Measurements from ENCODE around the gene ARHGAP4.

ARHGAP4 gene

DNA sequence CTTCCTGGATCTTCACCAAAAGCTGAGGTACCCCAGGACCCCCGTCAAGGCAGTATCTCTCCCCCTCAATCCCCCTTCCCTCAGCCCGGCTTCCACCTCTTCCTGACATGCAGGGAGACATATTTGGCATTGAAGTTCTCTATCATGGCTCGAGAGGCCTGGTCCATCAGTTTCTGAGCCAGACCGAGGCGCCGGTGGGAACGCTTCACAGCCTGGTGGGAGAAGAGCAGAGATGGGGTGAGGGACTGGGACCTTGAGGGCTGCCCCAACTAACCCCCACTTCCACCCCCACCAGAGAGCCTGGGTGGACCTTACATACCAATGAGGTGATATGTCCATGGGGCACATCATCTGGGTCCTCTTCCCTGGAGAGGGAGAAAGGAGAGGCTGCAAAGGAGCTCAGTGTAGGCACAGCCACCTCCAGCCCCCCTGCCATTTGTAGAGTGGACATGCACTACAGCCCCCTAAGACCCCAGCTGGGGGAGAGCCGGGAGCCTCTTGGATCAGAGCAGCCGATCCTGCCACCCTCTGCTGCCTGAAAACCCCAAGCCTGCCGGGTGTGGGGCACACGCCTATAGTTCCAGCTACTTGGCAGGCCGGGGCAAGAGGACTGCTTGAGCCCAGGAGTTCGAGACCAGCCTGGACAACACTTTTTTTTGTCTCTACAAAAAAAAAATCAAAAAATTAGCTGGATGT, 6.3 kb upstream of the ARHGAP4 start:
- Histone ChIP-seq H3K4me3 (no peak overlapping the region), H3K27me3 (ENCODE audit: low read depth) (no peaks in the 10 kb centered on the region), H3K9me3 (no peaks in the 10 kb centered on the region), H3K4me1 (peaks cover 6% of the 10 kb centered on the region; the same call in 1 of the 2 replicates), H3K36me3 (replicated peaks) (peaks cover 37% of the 10 kb centered on the region)
- in situ Hi-C loops (cut with MboI; ENCODE audit: low sequenced_read_pairs), result no loop called here
- DNase-seq (ENCODE audit: low spot score in 2 of 2), result no peak

DNA sequence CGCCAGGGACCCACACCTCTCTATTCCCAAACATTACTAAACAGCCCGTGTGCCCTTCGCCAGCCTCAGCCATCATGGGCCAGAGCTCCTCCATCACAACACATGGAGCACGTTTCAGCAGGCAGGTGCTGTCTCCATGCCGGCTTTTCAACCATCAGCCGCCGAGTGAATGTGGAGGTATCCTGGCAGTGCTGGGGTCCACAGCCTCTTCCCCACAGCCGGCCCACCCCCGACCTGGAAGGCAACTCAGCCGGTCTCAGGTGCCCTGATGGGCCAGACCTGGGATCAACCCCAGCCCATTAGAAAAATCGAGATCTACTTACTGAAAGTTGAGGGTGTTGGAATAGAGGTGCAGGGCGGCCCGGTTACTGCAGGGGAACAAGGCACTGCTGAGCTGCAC, 5.7 kb upstream of the ARHGAP4 start:
- peaks cover 12% of the 10 kb centered on the region for H3K4me1 ChIP-seq
- in situ Hi-C loops (cut with MboI; ENCODE audit: low sequenced_read_pairs), result no loop called here
- no peaks in the 10 kb centered on the region for H3K27me3 ChIP-seq (ENCODE audit: low read depth)
- no peak for DNase-seq (ENCODE audit: low spot score in 2 of 2)
- no peak overlapping the region for H3K4me3 ChIP-seq
- H3K36me3 ChIP-seq (replicated peaks), result peaks cover 37% of the 10 kb centered on the region
- no peaks in the 10 kb centered on the region for H3K9me3 ChIP-seq

DNA sequence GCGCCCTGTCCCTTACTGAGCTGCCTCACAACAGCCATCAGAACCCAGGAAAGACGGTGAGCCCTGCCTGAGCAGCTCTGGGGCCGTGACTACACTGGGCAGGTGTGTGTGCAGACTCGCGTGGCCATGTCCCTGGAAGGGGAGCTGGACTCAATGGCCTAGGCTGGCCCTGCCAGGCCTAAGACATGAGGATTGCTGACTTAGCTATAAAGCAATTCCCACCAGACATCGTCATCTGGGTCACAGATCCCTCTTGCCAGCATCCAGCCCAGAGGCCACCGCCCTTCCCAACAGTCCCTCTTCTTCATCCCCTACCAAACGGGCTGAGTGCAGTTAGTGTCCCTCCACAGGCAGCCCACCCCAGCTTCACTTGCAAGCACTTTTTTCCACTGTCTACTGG, 5.1 kb upstream of the ARHGAP4 start:
- in situ Hi-C loops (cut with MboI; ENCODE audit: low sequenced_read_pairs), result no loop called here

DNA sequence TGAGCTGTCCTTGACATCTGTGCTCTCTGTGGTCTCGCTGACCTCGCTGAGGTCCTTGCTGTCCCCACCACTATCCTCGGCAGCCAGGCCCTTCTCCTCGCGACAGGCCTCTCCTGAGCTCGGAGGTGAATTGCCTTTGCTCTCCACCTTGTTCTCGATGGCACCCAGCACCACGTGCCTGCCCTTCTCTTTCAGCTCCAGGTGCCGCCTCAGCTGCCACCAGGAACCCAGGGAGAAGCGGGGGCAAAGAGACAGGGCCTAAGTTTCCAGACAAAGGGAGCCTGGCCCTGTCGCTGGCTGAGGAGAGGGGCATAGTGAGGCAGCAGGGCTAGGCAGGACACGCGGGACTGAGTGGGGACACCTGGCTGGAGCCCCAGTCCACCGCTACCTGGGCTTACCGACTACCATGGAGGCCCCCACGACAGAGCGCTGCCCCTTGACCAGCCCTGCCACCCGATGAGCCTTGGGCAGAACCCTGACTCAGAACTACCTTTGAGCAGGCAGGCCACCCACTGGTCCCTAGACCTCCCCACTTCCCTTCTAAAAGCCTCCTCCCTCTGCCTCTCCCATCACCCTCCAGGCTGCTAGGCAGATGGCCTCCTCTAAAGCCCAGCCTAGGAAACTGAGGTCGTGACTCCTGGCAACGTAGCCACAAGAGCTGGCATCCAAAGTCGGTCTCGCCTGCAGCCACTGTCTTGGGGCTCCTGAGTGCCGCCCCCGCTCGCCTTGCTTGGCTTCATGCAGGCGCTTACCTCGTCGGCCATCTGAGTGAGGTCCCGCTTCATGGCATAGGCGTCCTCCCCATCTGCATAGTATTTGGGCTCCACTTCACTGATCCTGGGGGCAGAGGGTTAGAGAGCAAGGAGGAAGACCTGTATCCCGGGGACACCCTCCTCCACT, 4.2 kb upstream of the ARHGAP4 start:
- no peaks in the 10 kb centered on the region for H3K27me3 ChIP-seq (ENCODE audit: low read depth)
- no peak for DNase-seq (ENCODE audit: low spot score in 2 of 2)
- peaks cover 37% of the 10 kb centered on the region for H3K36me3 ChIP-seq (replicated peaks)
- no peak overlapping the region for H3K4me3 ChIP-seq
- in situ Hi-C loops (cut with MboI; ENCODE audit: low sequenced_read_pairs), result no loop called here
- H3K4me1 ChIP-seq, result peaks cover 23% of the 10 kb centered on the region
- H3K9me3 ChIP-seq, result no peaks in the 10 kb centered on the region

More for the DNA sequence above, 5.1 kb upstream of the ARHGAP4 start:
- no peaks in the 10 kb centered on the region for H3K27me3 ChIP-seq (ENCODE audit: low read depth)
- peaks cover 18% of the 10 kb centered on the region for H3K4me1 ChIP-seq
- no peak for DNase-seq (ENCODE audit: low spot score in 2 of 2)
- peaks cover 37% of the 10 kb centered on the region for H3K36me3 ChIP-seq (replicated peaks)
- no peak overlapping the region for H3K4me3 ChIP-seq
- H3K9me3 ChIP-seq, result no peaks in the 10 kb centered on the region

DNA sequence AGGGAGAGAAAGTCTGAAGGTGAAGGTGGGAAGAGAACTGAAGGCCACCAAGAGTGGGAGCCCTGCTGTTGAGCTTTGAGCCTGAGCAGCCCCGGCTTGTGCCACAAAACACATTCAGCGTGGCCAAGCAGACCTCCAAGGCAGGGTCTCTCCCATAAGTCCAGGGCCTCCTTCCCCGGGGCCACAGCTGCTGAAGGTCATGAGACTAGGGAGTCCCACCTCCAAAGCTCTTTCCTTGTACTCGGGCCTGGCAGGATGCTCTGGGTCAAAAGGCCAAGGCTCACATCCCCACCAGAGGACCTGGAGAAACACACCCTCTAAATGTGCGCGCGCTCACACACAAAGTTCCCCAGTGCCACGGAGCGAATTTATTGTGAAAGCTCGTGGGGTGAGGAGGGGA, 3.5 kb upstream of the ARHGAP4 start:
- Histone ChIP-seq H3K4me1 (peaks cover 29% of the 10 kb centered on the region), H3K27me3 (ENCODE audit: low read depth) (no peaks in the 10 kb centered on the region), H3K9me3 (no peaks in the 10 kb centered on the region), H3K4me3 (no peak overlapping the region), H3K36me3 (replicated peaks) (peaks cover 37% of the 10 kb centered on the region)
- DNase-seq (ENCODE audit: low spot score in 2 of 2), result no peak
- in situ Hi-C loops (cut with MboI; ENCODE audit: low sequenced_read_pairs), result no loop called here

- DNase-seq (ENCODE audit: low spot score in 2 of 2), result no peak
- Histone ChIP-seq H3K9me3 (no peaks in the 10 kb centered on the region), H3K4me3 (no peak overlapping the region), H3K4me1 (peaks cover 36% of the 10 kb centered on the region), H3K36me3 (replicated peaks) (peaks cover 37% of the 10 kb centered on the region), H3K27me3 (ENCODE audit: low read depth) (no peaks in the 10 kb centered on the region)
- in situ Hi-C loops (cut with MboI; ENCODE audit: low sequenced_read_pairs), result no loop called here
Measured at GRCh38 chrX:153928846-153929245, 2.8 kb upstream of the ARHGAP4 start.

DNA sequence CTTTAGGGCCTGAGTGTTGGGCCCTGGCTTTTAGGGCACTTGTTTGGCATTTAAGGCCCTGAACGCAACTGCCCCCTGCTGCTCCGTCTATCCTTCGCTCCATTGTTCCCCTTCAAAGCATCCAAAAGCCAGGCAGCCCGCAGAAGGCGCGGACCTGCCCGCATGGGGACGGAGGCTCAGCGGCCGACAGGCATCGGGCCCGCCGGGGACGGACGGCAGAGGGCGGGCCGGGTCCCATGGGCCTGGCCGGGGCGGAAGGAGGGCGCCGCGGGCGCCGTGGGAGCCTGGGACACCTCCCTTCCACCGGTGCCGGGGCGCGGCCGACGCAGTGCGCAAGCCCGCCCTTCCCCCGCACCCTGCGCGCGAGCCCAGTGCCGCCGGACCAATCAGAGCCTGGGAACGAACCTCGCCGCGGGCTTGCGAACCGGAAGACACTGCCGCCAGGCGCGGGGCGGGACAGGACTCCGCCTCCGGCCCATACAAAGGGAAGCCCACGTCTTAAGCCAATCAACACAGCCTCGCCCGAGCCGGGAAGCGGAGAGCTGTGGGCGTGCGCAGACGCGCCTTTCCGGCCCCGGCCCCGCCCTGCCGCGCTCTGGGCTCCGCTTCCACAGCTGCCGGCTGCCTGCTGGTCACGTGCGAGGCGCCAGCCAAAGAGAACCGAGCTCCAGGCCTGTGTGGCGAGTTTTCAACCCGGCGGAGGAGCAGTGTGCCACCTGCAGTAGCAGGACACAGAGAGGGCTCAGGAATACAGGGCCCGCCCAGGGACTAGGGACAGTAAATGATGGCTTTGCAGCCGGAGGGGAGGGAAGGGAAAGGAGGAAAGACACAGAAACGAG, 2.1 kb upstream of the ARHGAP4 start:
- in situ Hi-C loops (cut with MboI; ENCODE audit: low sequenced_read_pairs), result no loop called here
- Histone ChIP-seq H3K4me3 (peak overlapping the region; percentile 50), H3K9me3 (no peaks in the 10 kb centered on the region), H3K4me1 (peaks cover 37% of the 10 kb centered on the region), H3K36me3 (replicated peaks) (peaks cover 37% of the 10 kb centered on the region), H3K27me3 (ENCODE audit: low read depth) (no peaks in the 10 kb centered on the region)
- peak; percentile 97 to 98 for DNase-seq (ENCODE audit: low spot score in 2 of 2)

DNA sequence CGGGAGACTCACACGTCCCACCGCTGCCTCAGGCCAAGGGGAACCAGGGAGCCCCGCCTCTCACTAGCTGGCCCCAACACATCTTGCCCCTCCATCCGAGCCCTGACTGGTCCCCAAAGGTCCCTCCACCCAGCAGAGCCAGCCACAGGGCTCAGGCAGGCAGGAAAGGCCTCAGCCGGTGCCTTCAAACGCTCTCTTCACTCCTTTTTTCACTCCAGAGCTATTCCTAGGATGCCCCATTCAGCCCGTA, 1.5 kb upstream of the ARHGAP4 start:
- H3K36me3 ChIP-seq (replicated peaks), result peaks cover 32% of the 10 kb centered on the region
- DNase-seq (ENCODE audit: low spot score in 2 of 2), result peak in 1 of 2 experiments; percentile 20
- H3K27me3 ChIP-seq (ENCODE audit: low read depth), result no peaks in the 10 kb centered on the region
- H3K9me3 ChIP-seq, result no peaks in the 10 kb centered on the region
- peak overlapping the region; percentile 50 for H3K4me3 ChIP-seq
- peaks cover 40% of the 10 kb centered on the region for H3K4me1 ChIP-seq
- in situ Hi-C loops (cut with MboI; ENCODE audit: low sequenced_read_pairs), result no loop called here

- H3K4me1 ChIP-seq, result peaks cover 40% of the 10 kb centered on the region
Measured at GRCh38 chrX:153926858-153927671, 1.0 kb upstream of the ARHGAP4 start.

GRCh38 chrX:153926552-153926857, 441 bp upstream of the ARHGAP4 start:
- H3K4me1 ChIP-seq, result peaks cover 40% of the 10 kb centered on the region

More at GRCh38 chrX:153926858-153927671, 1.0 kb upstream of the ARHGAP4 start:
- Histone ChIP-seq H3K4me3 (peak overlapping the region; percentile 50), H3K27me3 (ENCODE audit: low read depth) (no peaks in the 10 kb centered on the region), H3K9me3 (no peaks in the 10 kb centered on the region), H3K36me3 (replicated peaks) (peaks cover 27% of the 10 kb centered on the region)
- in situ Hi-C loops (cut with MboI; ENCODE audit: low sequenced_read_pairs), result no loop called here
- DNase-seq (ENCODE audit: low spot score in 2 of 2), result peak; percentile 73 to 78

GRCh38 chrX:153925387-153925738, 701 bp downstream of the ARHGAP4 start:
- Histone ChIP-seq H3K4me3 (peak overlapping the region; percentile 36), H3K9me3 (no peaks in the 10 kb centered on the region), H3K36me3 (replicated peaks) (peaks cover 10% of the 10 kb centered on the region), H3K27me3 (ENCODE audit: low read depth) (no peaks in the 10 kb centered on the region), H3K4me1 (peaks cover 40% of the 10 kb centered on the region)
- in situ Hi-C loops (cut with MboI; ENCODE audit: low sequenced_read_pairs), result no loop called here
- no peak for DNase-seq (ENCODE audit: low spot score in 2 of 2)

More at GRCh38 chrX:153926552-153926857, 441 bp upstream of the ARHGAP4 start:
- peak overlapping the region; percentile 50 for H3K4me3 ChIP-seq
- DNase-seq (ENCODE audit: low spot score in 2 of 2), result peak in 1 of 2 experiments; percentile 46
- H3K9me3 ChIP-seq, result no peaks in the 10 kb centered on the region
- H3K36me3 ChIP-seq (replicated peaks), result peaks cover 21% of the 10 kb centered on the region
- in situ Hi-C loops (cut with MboI; ENCODE audit: low sequenced_read_pairs), result no loop called here
- H3K27me3 ChIP-seq (ENCODE audit: low read depth), result no peaks in the 10 kb centered on the region

- Histone ChIP-seq H3K27me3 (ENCODE audit: low read depth) (no peaks in the 10 kb centered on the region), H3K4me3 (peak overlapping the region; percentile 14), H3K36me3 (replicated peaks) (peaks cover 1% of the 10 kb centered on the region), H3K4me1 (peaks cover 40% of the 10 kb centered on the region), H3K9me3 (no peaks in the 10 kb centered on the region)
- DNase-seq (ENCODE audit: low spot score in 2 of 2), result peak; percentile 66 to 81
- in situ Hi-C loops (cut with MboI; ENCODE audit: low sequenced_read_pairs), result no loop called here
Measured at GRCh38 chrX:153924149-153924861, 1.8 kb downstream of the ARHGAP4 start.

Data from HAP-1 (cell line).